Panc1 (cell line): ENCODE measurements around the gene GALNT4.

Experiments used
- POLR2AphosphoS5 ChIP-seq: IDR thresholded peaks from 2 replicates; pipeline ENCODE4 v1.6.1; 2012; ENCODE audit warnings: mild to moderate bottlenecking, low read depth, low read length, moderate library complexity
- TCF7L2 ChIP-seq: IDR thresholded peaks from 2 replicates; pipeline ENCODE4 v1.6.1; 2011; ENCODE audit warnings: mild to moderate bottlenecking, low read depth, low read length, inconsistent platforms
- TF ChIP-seq, protein P1 (sequence below): fragments of 450-650 bp; IDR thresholded peaks from 2 replicates; pipeline ENCODE4 v1.5.1; 2017; ENCODE audit warnings: mild to moderate bottlenecking
- TF ChIP-seq, protein P2 (sequence below), 2 experiments: IDR thresholded peaks; 2 replicates each; pipeline ENCODE4 v1.6.1; 2011 to 2012; ENCODE audit warnings: low read depth in 2 of 2, control low read depth in 1 of 2, low read length in 1 of 2, mild to moderate bottlenecking in 1 of 2, moderate library complexity in 1 of 2; ENCODE audit not compliant: insufficient read depth in 1 of 2

DNA sequence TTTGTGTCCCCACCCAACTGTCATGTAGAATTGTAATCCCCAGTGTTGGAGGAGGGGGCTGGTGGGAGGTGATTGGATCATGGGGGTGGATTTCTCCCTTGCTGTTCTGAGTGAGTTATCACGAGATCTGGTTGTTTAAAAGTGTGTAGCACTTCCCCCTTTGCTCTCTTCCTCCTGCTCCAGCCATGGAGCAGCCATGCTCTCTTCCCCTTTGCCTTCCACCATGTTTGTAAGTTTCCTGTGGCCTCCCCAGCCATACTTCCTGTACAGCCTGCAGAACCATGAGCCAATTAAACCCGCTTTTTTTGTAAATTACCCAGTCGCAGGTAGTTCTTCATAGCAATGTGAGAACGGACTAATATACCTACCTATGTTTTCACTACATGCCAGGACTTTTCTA lies 3.8 kb upstream of the GALNT4 start:
- TF ChIP-seq, protein P1, sequence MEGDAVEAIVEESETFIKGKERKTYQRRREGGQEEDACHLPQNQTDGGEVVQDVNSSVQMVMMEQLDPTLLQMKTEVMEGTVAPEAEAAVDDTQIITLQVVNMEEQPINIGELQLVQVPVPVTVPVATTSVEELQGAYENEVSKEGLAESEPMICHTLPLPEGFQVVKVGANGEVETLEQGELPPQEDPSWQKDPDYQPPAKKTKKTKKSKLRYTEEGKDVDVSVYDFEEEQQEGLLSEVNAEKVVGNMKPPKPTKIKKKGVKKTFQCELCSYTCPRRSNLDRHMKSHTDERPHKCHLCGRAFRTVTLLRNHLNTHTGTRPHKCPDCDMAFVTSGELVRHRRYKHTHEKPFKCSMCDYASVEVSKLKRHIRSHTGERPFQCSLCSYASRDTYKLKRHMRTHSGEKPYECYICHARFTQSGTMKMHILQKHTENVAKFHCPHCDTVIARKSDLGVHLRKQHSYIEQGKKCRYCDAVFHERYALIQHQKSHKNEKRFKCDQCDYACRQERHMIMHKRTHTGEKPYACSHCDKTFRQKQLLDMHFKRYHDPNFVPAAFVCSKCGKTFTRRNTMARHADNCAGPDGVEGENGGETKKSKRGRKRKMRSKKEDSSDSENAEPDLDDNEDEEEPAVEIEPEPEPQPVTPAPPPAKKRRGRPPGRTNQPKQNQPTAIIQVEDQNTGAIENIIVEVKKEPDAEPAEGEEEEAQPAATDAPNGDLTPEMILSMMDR, result no peak
- TF ChIP-seq, protein P2, sequence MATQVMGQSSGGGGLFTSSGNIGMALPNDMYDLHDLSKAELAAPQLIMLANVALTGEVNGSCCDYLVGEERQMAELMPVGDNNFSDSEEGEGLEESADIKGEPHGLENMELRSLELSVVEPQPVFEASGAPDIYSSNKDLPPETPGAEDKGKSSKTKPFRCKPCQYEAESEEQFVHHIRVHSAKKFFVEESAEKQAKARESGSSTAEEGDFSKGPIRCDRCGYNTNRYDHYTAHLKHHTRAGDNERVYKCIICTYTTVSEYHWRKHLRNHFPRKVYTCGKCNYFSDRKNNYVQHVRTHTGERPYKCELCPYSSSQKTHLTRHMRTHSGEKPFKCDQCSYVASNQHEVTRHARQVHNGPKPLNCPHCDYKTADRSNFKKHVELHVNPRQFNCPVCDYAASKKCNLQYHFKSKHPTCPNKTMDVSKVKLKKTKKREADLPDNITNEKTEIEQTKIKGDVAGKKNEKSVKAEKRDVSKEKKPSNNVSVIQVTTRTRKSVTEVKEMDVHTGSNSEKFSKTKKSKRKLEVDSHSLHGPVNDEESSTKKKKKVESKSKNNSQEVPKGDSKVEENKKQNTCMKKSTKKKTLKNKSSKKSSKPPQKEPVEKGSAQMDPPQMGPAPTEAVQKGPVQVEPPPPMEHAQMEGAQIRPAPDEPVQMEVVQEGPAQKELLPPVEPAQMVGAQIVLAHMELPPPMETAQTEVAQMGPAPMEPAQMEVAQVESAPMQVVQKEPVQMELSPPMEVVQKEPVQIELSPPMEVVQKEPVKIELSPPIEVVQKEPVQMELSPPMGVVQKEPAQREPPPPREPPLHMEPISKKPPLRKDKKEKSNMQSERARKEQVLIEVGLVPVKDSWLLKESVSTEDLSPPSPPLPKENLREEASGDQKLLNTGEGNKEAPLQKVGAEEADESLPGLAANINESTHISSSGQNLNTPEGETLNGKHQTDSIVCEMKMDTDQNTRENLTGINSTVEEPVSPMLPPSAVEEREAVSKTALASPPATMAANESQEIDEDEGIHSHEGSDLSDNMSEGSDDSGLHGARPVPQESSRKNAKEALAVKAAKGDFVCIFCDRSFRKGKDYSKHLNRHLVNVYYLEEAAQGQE (IDR thresholded peaks at IDR 0.05; ENCODE audit: insufficient read depth in 1 of 2, low read depth in 2 of 2, low read length in 1 of 2), result no peak
- TF ChIP-seq POLR2AphosphoS5 (no peak), TCF7L2 (no peak)
